ENCODE measurements around the gene ACKR3.

GRCh38 chr2:236623816-236624215, 54.2 kb downstream of the ACKR3 start:
- TF ChIP-seq CTCF (IDR thresholded peaks at IDR 0.05) (no peak), POLR2A (IDR thresholded peaks at IDR 0.05; ENCODE audit: low read depth) (no peak)
